ENCODE measurements around the gene RAB31. TPM values are rescaled to one million over a fixed set of nuclear protein-coding genes. Genes with fewer than 3 reads are reported as not detected.

The RAB31 gene
- total RNA-seq, 1 experiment from 2014 or later, result 118 TPM

DNA sequence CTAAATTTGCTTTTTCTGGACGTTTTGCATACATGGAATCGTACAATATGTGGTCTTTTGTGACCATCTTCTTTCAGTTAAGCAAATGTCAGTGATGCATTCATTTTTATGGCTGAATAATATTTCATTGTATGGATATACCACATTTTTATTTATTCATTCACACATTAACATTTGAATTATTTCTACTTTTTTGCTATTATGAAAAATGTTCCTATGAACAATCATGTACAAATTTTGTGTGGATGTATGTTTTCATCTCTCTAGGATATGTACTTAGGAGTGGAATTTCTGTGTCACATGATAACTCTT lies 110.3 kb downstream of the RAB31 start:
- no peak for TF ChIP-seq CTCF (IDR thresholded peaks at IDR 0.05)
- TF ChIP-seq POLR2AphosphoS5 (IDR thresholded peaks at IDR 0.05; ENCODE audit: low read depth, low read length), result no peak
- no peak for TF ChIP-seq SIN3A (IDR thresholded peaks at IDR 0.05; ENCODE audit: borderline replicate concordance, insufficient read depth, low read depth, low read length)
- no peak for TF ChIP-seq REST (IDR thresholded peaks at IDR 0.05; ENCODE audit: insufficient read depth in 1 of 2, low read depth in 2 of 2, low read length in 1 of 2)
- TF ChIP-seq TCF7L2 (IDR thresholded peaks at IDR 0.05; ENCODE audit: low read depth, low read length), result no peak
- ATAC-seq, result no peak
- DNase-seq (ENCODE audit: low read depth, low spot score), result no peak
- ChIA-PET CTCF (no interaction called here), POLR2A (no interaction called here)
- Histone ChIP-seq H3K36me3 (ENCODE audit: control insufficient read depth, insufficient read depth, low read length) (peaks cover 3% of the 10 kb centered on the region; the same call in 1 of the 2 replicates), H3K9me3 (ENCODE audit: control insufficient read depth, insufficient read depth, low read depth, low read length) (no peaks in the 10 kb centered on the region), H3K27me3 (ENCODE audit: control insufficient read depth, insufficient read depth, low read length) (no peaks in the 10 kb centered on the region), H3K4me3 (ENCODE audit: low read depth in 2 of 2, low read length in 2 of 2) (no peak overlapping the region), H3K4me1 (ENCODE audit: control insufficient read depth, insufficient read depth, low read length) (peaks cover 16% of the 10 kb centered on the region), H3K27ac (ENCODE audit: low read length) (no peak overlapping the region)
- BruUV-seq (replicated peaks), result no TSS peak
- in situ Hi-C loops (cut with HindIII; ENCODE audit: low pct_unique_long_range_greater_than_20kb, low sequenced_read_pairs), result no loop called here
- intact Hi-C loops (cut with micrococcal nuclease; ENCODE audit: unreplicated experiment), result no loop called here

- ATAC-seq (no peak), DNase-seq (ENCODE audit: low read depth, low spot score) (no peak)
- Histone ChIP-seq H3K4me1 (ENCODE audit: control insufficient read depth, insufficient read depth, low read length) (peaks cover 17% of the 10 kb centered on the region), H3K36me3 (ENCODE audit: control insufficient read depth, insufficient read depth, low read length) (peaks cover 3% of the 10 kb centered on the region; the same call in 1 of the 2 replicates), H3K27ac (ENCODE audit: low read length) (no peak overlapping the region), H3K4me3 (ENCODE audit: low read depth in 2 of 2, low read length in 2 of 2) (no peak overlapping the region), H3K9me3 (ENCODE audit: control insufficient read depth, insufficient read depth, low read depth, low read length) (no peaks in the 10 kb centered on the region), H3K27me3 (ENCODE audit: control insufficient read depth, insufficient read depth, low read length) (no peaks in the 10 kb centered on the region)
- in situ Hi-C loops (cut with HindIII; ENCODE audit: low pct_unique_long_range_greater_than_20kb, low sequenced_read_pairs), result no loop called here
- ChIA-PET CTCF (no interaction called here), POLR2A (no interaction called here)
- no TSS peak for BruUV-seq (replicated peaks)
- intact Hi-C loops (cut with micrococcal nuclease; ENCODE audit: unreplicated experiment), result loop anchor here (10.0 kb wide), 1 partner anchor 95 kb away; the partner anchor contains the start of gene VAPA
- TF ChIP-seq SIN3A (IDR thresholded peaks at IDR 0.05; ENCODE audit: borderline replicate concordance, insufficient read depth, low read depth, low read length) (no peak), CTCF (IDR thresholded peaks at IDR 0.05) (no peak), TCF7L2 (IDR thresholded peaks at IDR 0.05; ENCODE audit: low read depth, low read length) (no peak)
Observed at GRCh38 chr18:9820127-9820526, 112.0 kb downstream of the RAB31 start.
